G401 (cell line): ENCODE results near the gene MYL6. TPM values are rescaled to one million over a fixed set of nuclear protein-coding genes. Genes with fewer than 3 reads are reported as not detected.
A peak's percentile ranks its signal among the peaks of the same experiment; 100 is the strongest.

Experiments used
- DNase-seq: peaks from one replicate; pipeline ENCODE4 v3.0.0-alpha.2; 2015; ENCODE audit warnings: low spot score
- in situ Hi-C: cut with HindIII; loops from 2 replicates; pipeline ENCODE4 v1.10.0; 2016; ENCODE audit warnings: low sequenced_read_pairs, mixed read lengths
- total RNA-seq: library from RNA; depleted of rRNA; stranded (reverse); fragments of >200 nt; shearing (Covaris generic); gene quantifications from 2 replicates; pipeline ENCODE4 v1.2.3, GENCODE V29; 2014; rRNA removed

Gene MYL6
- total RNA-seq, 1 experiment from 2014 or later: 1,669 TPM

GRCh38 chr12:56206452-56207166, 48.5 kb downstream of the MYL6 start:
- in situ Hi-C loops: loop anchor here (10.0 kb wide), 1 partner anchor 88 kb away; no protein-coding TSS in a partner anchor
- DNase-seq: peak; percentile 63

DNA sequence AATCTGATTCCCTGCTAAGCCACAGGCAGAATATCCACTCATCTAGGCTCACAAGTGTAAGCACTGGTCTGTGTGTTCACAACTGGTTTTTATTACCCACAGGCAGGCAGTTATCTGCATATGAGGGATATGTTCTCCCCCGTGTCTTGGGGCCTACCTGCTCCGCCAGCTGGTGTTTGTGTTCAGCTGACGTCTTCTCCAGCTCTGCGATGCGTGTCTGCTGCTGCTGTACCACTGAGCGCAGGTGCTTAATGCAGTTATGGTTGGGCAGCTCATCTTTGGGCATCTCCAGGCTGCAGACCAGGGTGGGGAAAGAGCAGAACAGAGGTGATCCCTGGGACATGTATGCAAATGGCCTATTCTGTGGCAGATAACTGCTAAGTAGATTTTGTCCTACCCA, 49.8 kb downstream of the MYL6 start:
- in situ Hi-C loops: loop anchor here (10.0 kb wide), 1 partner anchor 87 kb away; no protein-coding TSS in a partner anchor
- DNase-seq: no peak

Other genes starting within 250 kb of the MYL6 start
- gene PYM1, start 230.5 kb upstream of the MYL6 start, total RNA-seq: 93.9 and 119 TPM in 2 replicates
- gene DGKA, start 227.2 kb upstream of the MYL6 start, total RNA-seq: 3.6 and 9.7 TPM in 2 replicates
- gene PMEL, start 192.3 kb upstream of the MYL6 start, total RNA-seq: 22.2 and 27.9 TPM in 2 replicates
- gene CDK2, start 191.5 kb upstream of the MYL6 start, total RNA-seq: 44.7 and 52.3 TPM in 2 replicates
- gene RAB5B, start 184.3 kb upstream of the MYL6 start, total RNA-seq: 16.9 and 22.1 TPM in 2 replicates
- 39.8 and 50.2 TPM in 2 replicates for gene SUOX, start 161.1 kb upstream of the MYL6 start, total RNA-seq
- gene IKZF4, start 137.3 kb upstream of the MYL6 start, total RNA-seq: 0.54 and 4.4 TPM in 2 replicates
- gene RPS26, start 116.4 kb upstream of the MYL6 start, total RNA-seq: 1,383 and 1,581 TPM in 2 replicates
- gene ERBB3, start 78.2 kb upstream of the MYL6 start, total RNA-seq: 4.3 and 17.4 TPM in 2 replicates
- gene PA2G4, start 53.8 kb upstream of the MYL6 start, total RNA-seq: 357 and 451 TPM in 2 replicates
- 3,225 and 5,126 TPM in 2 replicates for gene RPL41, start 41.7 kb upstream of the MYL6 start, total RNA-seq
- 2.9 and 3.3 TPM in 2 replicates for gene ZC3H10, start 40.1 kb upstream of the MYL6 start, total RNA-seq
- 108 and 114 TPM in 2 replicates for gene ESYT1, start 30.1 kb upstream of the MYL6 start, total RNA-seq
- gene MYL6B, start 5.8 kb upstream of the MYL6 start, total RNA-seq: 115 and 166 TPM in 2 replicates
- gene SMARCC2, start 31.1 kb downstream of the MYL6 start, total RNA-seq: 10.5 and 18.4 TPM in 2 replicates
- gene RNF41, start 63.6 kb downstream of the MYL6 start, total RNA-seq: 66.6 and 71.6 TPM in 2 replicates
- gene NABP2, start 66.0 kb downstream of the MYL6 start, total RNA-seq: 20.2 and 33.0 TPM in 2 replicates
- gene SLC39A5, start 71.7 kb downstream of the MYL6 start, total RNA-seq: not detected in 2 replicates
- gene ANKRD52, start 100.0 kb downstream of the MYL6 start, total RNA-seq: 6.2 and 9.0 TPM in 2 replicates
- gene COQ10A, start 108.6 kb downstream of the MYL6 start, total RNA-seq: 22.3 and 24.2 TPM in 2 replicates
- 56.9 and 64.5 TPM in 2 replicates for gene CS, start 142.0 kb downstream of the MYL6 start, total RNA-seq
- 153 and 218 TPM in 2 replicates for gene CNPY2, start 157.6 kb downstream of the MYL6 start, total RNA-seq
- gene PAN2, start 175.6 kb downstream of the MYL6 start, total RNA-seq: 16.9 and 18.0 TPM in 2 replicates
- gene IL23A, start 180.5 kb downstream of the MYL6 start, total RNA-seq: 1.3 and 5.3 TPM in 2 replicates
- 25.6 and 26.9 TPM in 2 replicates for gene STAT2, start 201.7 kb downstream of the MYL6 start, total RNA-seq
- not detected in 2 replicates for gene APOF, start 204.5 kb downstream of the MYL6 start, total RNA-seq